Erythroblast (primary cell): ENCODE data around the gene BCL2L1.

Experiments
- GATA1 ChIP-seq: IDR thresholded peaks from 2 replicates; pipeline ENCODE4 v1.6.1; 2011; ENCODE audit warnings: low read depth, mild to moderate bottlenecking, control low read depth, low read length, moderate library complexity
- POLR2A ChIP-seq: IDR thresholded peaks from 2 replicates; pipeline ENCODE4 v1.6.1; 2011; ENCODE audit warnings: mild to moderate bottlenecking, low read length

DNA sequence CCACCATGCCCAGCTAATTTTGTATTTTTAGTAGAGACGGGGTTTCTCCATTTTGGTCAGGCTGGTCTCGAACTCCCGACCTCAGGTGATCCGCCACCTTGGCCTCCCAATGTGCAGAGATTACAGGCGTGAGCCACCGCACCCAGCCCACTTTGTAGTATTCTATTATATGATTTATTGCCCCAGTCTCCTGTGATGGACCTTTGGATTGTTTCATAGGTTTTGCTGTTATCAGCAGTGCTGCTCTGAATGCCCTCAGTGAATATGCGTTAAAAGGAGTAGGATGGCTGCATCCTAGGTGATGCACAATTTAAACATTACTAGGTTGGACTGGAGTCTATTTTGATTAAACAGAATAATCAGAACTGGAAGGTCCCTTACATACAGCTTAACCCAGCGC is 107.3 kb downstream of the BCL2L1 start:
- TF ChIP-seq POLR2A = no peak
- no peak for TF ChIP-seq GATA1
